ENCODE measurements around the gene BRD7.
"Not testable (repeated sequence)": the region's sequence is repeated elsewhere in the genome, so short reads cannot be mapped to it uniquely, and the experiment has no call there.

BRD7 gene

GRCh38 chr16:50351116-50351515, 17.7 kb downstream of the BRD7 start:
- H3K36me3 ChIP-seq (ENCODE audit: insufficient read depth, low read length): peaks cover 59% of the 10 kb centered on the region
- no peaks in the 10 kb centered on the region for H3K9me3 ChIP-seq (ENCODE audit: insufficient read depth, low read depth, low read length)
- TF ChIP-seq EZH2phosphoT487 (IDR thresholded peaks at IDR 0.05; ENCODE audit: borderline replicate concordance): no peak
- TF ChIP-seq CTCF (conservative IDR thresholded peaks at IDR 0.05; ENCODE audit: low read length): no peak
- no peaks in the 10 kb centered on the region for H3K27me3 ChIP-seq (ENCODE audit: insufficient read depth, low read length, poor library complexity, severe bottlenecking)
- H3F3A ChIP-seq (ENCODE audit: low read depth): peaks cover 4% of the 10 kb centered on the region; the same call in 1 of the 2 replicates
- no peak overlapping the region for H2AFZ ChIP-seq (ENCODE audit: low read length)
- peaks cover 9% of the 10 kb centered on the region for H3K79me2 ChIP-seq (ENCODE audit: insufficient read depth, low read length)
- no peaks in the 10 kb centered on the region for H3K4me1 ChIP-seq (ENCODE audit: insufficient read depth, low read length, poor library complexity, severe bottlenecking)
- no peak overlapping the region for H3K4me3 ChIP-seq (ENCODE audit: low read length, poor library complexity, severe bottlenecking)
- no peaks in the 10 kb centered on the region for H3K9me2 ChIP-seq (replicated peaks; ENCODE audit: low read depth, low read length)
- no peak overlapping the region for H3K4me2 ChIP-seq (ENCODE audit: low read depth, low read length, poor library complexity, severe bottlenecking)
- no peak overlapping the region for H3K9ac ChIP-seq (ENCODE audit: low read depth, low read length, poor library complexity, severe bottlenecking)
- H4K20me1 ChIP-seq (ENCODE audit: insufficient read depth, low read length, poor library complexity, severe bottlenecking): peaks cover 17% of the 10 kb centered on the region

- H3K36me3 ChIP-seq (ENCODE audit: insufficient read depth, low read length): peaks cover 52% of the 10 kb centered on the region
- H3K27me3 ChIP-seq (ENCODE audit: insufficient read depth, low read length, poor library complexity, severe bottlenecking); H3K4me1 ChIP-seq (ENCODE audit: insufficient read depth, low read length, poor library complexity, severe bottlenecking); H3K9ac ChIP-seq (ENCODE audit: low read depth, low read length, poor library complexity, severe bottlenecking); H3F3A ChIP-seq (ENCODE audit: low read depth); H4K20me1 ChIP-seq (ENCODE audit: insufficient read depth, low read length, poor library complexity, severe bottlenecking); H3K9me3 ChIP-seq (ENCODE audit: insufficient read depth, low read depth, low read length); H3K79me2 ChIP-seq (ENCODE audit: insufficient read depth, low read length); H3K4me2 ChIP-seq (ENCODE audit: low read depth, low read length, poor library complexity, severe bottlenecking); H3K4me3 ChIP-seq (ENCODE audit: low read length, poor library complexity, severe bottlenecking); H2AFZ ChIP-seq (ENCODE audit: low read length); H3K9me2 ChIP-seq (replicated peaks; ENCODE audit: low read depth, low read length): not testable (repeated sequence)
Measured at GRCh38 chr16:50345210-50345609, 23.6 kb downstream of the BRD7 start.

- H3K4me3 ChIP-seq (ENCODE audit: low read length, poor library complexity, severe bottlenecking): not testable (repeated sequence)
- peaks cover 58% of the 10 kb centered on the region; the same call in 1 of the 2 replicates for H3K36me3 ChIP-seq (ENCODE audit: insufficient read depth, low read length)
Measured at GRCh38 chr16:50343566-50343965, 25.2 kb downstream of the BRD7 start.

GRCh38 chr16:50340578-50340977, 28.2 kb downstream of the BRD7 start:
- Histone ChIP-seq H3K4me3 (ENCODE audit: low read length, poor library complexity, severe bottlenecking) (no peak overlapping the region), H3K9ac (ENCODE audit: low read depth, low read length, poor library complexity, severe bottlenecking) (no peak overlapping the region), H3K79me2 (ENCODE audit: insufficient read depth, low read length) (no peaks in the 10 kb centered on the region), H2AFZ (ENCODE audit: low read length) (no peak overlapping the region), H3K36me3 (ENCODE audit: insufficient read depth, low read length) (peaks cover 71% of the 10 kb centered on the region; the same call in 1 of the 2 replicates), H4K20me1 (ENCODE audit: insufficient read depth, low read length, poor library complexity, severe bottlenecking) (no peaks in the 10 kb centered on the region), H3K4me2 (ENCODE audit: low read depth, low read length, poor library complexity, severe bottlenecking) (no peak overlapping the region), H3K9me2 (replicated peaks; ENCODE audit: low read depth, low read length) (no peaks in the 10 kb centered on the region), H3K4me1 (ENCODE audit: insufficient read depth, low read length, poor library complexity, severe bottlenecking) (no peaks in the 10 kb centered on the region), H3K27me3 (ENCODE audit: insufficient read depth, low read length, poor library complexity, severe bottlenecking) (no peaks in the 10 kb centered on the region), H3K9me3 (ENCODE audit: insufficient read depth, low read depth, low read length) (no peaks in the 10 kb centered on the region), H3F3A (ENCODE audit: low read depth) (no peaks in the 10 kb centered on the region)
- TF ChIP-seq EZH2phosphoT487 (IDR thresholded peaks at IDR 0.05; ENCODE audit: borderline replicate concordance) (no peak), CTCF (conservative IDR thresholded peaks at IDR 0.05; ENCODE audit: low read length) (no peak)

More at GRCh38 chr16:50343566-50343965, 25.2 kb downstream of the BRD7 start:
- H3F3A ChIP-seq (ENCODE audit: low read depth); H3K4me2 ChIP-seq (ENCODE audit: low read depth, low read length, poor library complexity, severe bottlenecking); H3K27me3 ChIP-seq (ENCODE audit: insufficient read depth, low read length, poor library complexity, severe bottlenecking); H2AFZ ChIP-seq (ENCODE audit: low read length); H3K9me3 ChIP-seq (ENCODE audit: insufficient read depth, low read depth, low read length); H4K20me1 ChIP-seq (ENCODE audit: insufficient read depth, low read length, poor library complexity, severe bottlenecking); H3K79me2 ChIP-seq (ENCODE audit: insufficient read depth, low read length); H3K4me1 ChIP-seq (ENCODE audit: insufficient read depth, low read length, poor library complexity, severe bottlenecking); H3K9me2 ChIP-seq (replicated peaks; ENCODE audit: low read depth, low read length); H3K9ac ChIP-seq (ENCODE audit: low read depth, low read length, poor library complexity, severe bottlenecking): not testable (repeated sequence)

Data from Loucy (cell line).